ENCODE measurements around the gene FTH1. TPM values are rescaled to one million over a fixed set of nuclear protein-coding genes. Genes with fewer than 3 reads are reported as not detected.
A peak's percentile ranks its signal among the peaks of the same experiment; 100 is the strongest.

The FTH1 gene
- total and polyA plus RNA-seq, 2 of the 13 experiments (the other 11 are each of a cell fraction or from before 2014, with no cell fraction given), result 607 to 760 TPM

- peak overlapping the region; percentile 4 for H3K27ac ChIP-seq (ENCODE audit: extremely low read length, insufficient read depth, low read length)
- peak; percentile 57; the same call in 2 of the 3 replicates for ATAC-seq
- no peak overlapping the region for H2AFZ ChIP-seq (ENCODE audit: low read length)
- H3K9ac ChIP-seq (ENCODE audit: insufficient read depth, low read depth, low read length), result no peak overlapping the region
- POLR2A ChIA-PET, result interaction anchor here (1.1 to 18.6 kb wide), 7 partner anchors 9 to 90 kb away, joined by 3 to 518 read pairs (median 7); partner anchors contain the start of gene FTH1
- H3K27me3 ChIP-seq (ENCODE audit: control insufficient read depth in 1 of 2, insufficient read depth in 2 of 2, low read length in 2 of 2), result no peaks in the 10 kb centered on the region
- no peaks in the 10 kb centered on the region for H3K36me3 ChIP-seq (replicated peaks in 1 of 2; ENCODE audit: control insufficient read depth in 1 of 2, insufficient read depth in 2 of 2, low read length in 2 of 2)
- H3K4me1 ChIP-seq (ENCODE audit: insufficient read depth, low read length), result peaks cover 54% of the 10 kb centered on the region
- no peaks in the 10 kb centered on the region for H3K79me2 ChIP-seq (ENCODE audit: insufficient read depth, low read length)
- H3K4me3 ChIP-seq (replicated peaks in 1 of 3; ENCODE audit: insufficient read depth in 1 of 3, low read depth in 2 of 3, low read length in 3 of 3), result no peak overlapping the region
- no peak for FAIRE-seq
- intact Hi-C loops (cut with micrococcal nuclease; ENCODE audit: unreplicated experiment), result no loop called here
- CTCF ChIA-PET (ENCODE audit: low intra/inter-chr PET ratio, low total read pairs), result no interaction called here
- DNase-seq (ENCODE audit: low spot score), result peak; percentile 69
- peaks cover 9% of the 10 kb centered on the region for H3K9me3 ChIP-seq (ENCODE audit: low read length)
- no peaks in the 10 kb centered on the region for H4K20me1 ChIP-seq (ENCODE audit: insufficient read depth, low read length)
- 6% methylated on average over 3 of the region's 3 CpGs for WGBS (ENCODE audit: low lambda C conversion rate)
- peak overlapping the region; percentile 28; the same call in 1 of the 2 replicates for H3K4me2 ChIP-seq (ENCODE audit: low read depth, low read length)
- BruUV-seq (replicated peaks), result no TSS peak
- in situ Hi-C loops (cut with HindIII; ENCODE audit: extremely low pct_ligation_motif_present, low pct_unique_long_range_greater_than_20kb), result no loop called here
- TF ChIP-seq FOXA3 (CRISPR knock-in tag; IDR thresholded peaks at IDR 0.05), result peak; percentile 16; the same call in 1 of the 2 replicates
- no peak for TF ChIP-seq ZNF713 (CRISPR knock-in tag; IDR thresholded peaks at IDR 0.05)
- peak; percentile 64; the same call in 1 of the 2 replicates for TF ChIP-seq NCOR1 (IDR thresholded peaks at IDR 0.05; ENCODE audit: borderline replicate concordance, low read length)
- TF ChIP-seq SOX13 (IDR thresholded peaks at IDR 0.05), result no peak
- TF ChIP-seq SOX13 (CRISPR knock-in tag; conservative IDR thresholded peaks at IDR 0.05 in 1 of 2, IDR thresholded peaks at IDR 0.05 in 1 of 2), result peak in 1 of 2 experiments; percentile 69; a peak in 2 of 4 replicates
- TF ChIP-seq MED1 (CRISPR knock-in tag; IDR thresholded peaks at IDR 0.05), result 0 out of 2 replicates have a peak, but pooled peaks have one; percentile 32
- TF ChIP-seq CREM (IDR thresholded peaks at IDR 0.05), result peak; percentile 20; the same call in 1 of the 2 replicates
- TF ChIP-seq CREM (CRISPR knock-in tag; IDR thresholded peaks at IDR 0.05), result no peak
- peak in 1 of 2 experiments; percentile 30; a peak in 1 of 4 replicates for TF ChIP-seq NR2F1 (CRISPR knock-in tag; IDR thresholded peaks at IDR 0.05)
- TF ChIP-seq ARID3A (IDR thresholded peaks at IDR 0.05; ENCODE audit: low read depth, low read length), result peak; percentile 61; the same call in 1 of the 2 replicates
- TF ChIP-seq ARID5B (CRISPR knock-in tag; IDR thresholded peaks at IDR 0.05), result peak; percentile 51; the same call in 1 of the 2 replicates
- 0 out of 2 replicates have a peak, but pooled peaks have one; percentile 14 for TF ChIP-seq ZBTB33 (CRISPR knock-in tag; IDR thresholded peaks at IDR 0.05)
- peak; percentile 15; the same call in 1 of the 2 replicates for TF ChIP-seq FOXP1 (IDR thresholded peaks at IDR 0.05)
- TF ChIP-seq FOXP1 (CRISPR knock-in tag; IDR thresholded peaks at IDR 0.05), result peak; percentile 56; the same call in 1 of the 2 replicates
- peak; percentile 71 for TF ChIP-seq HNF4A (CRISPR knock-in tag; IDR thresholded peaks at IDR 0.05)
- no peak for TF ChIP-seq ZBTB25 (CRISPR knock-in tag; IDR thresholded peaks at IDR 0.05)
- no peak for TF ChIP-seq SOX6 (IDR thresholded peaks at IDR 0.05)
- TF ChIP-seq SOX6 (CRISPR knock-in tag; IDR thresholded peaks at IDR 0.05), result peak; percentile 65; the same call in 1 of the 2 replicates
Measured at GRCh38 chr11:61994981-61995380, 27.5 kb upstream of the FTH1 start.

Measured in HepG2 (cell line).